Ovary (tissue), 9 donors: ENCODE data around the gene PANK2. TPM values are rescaled to one million over a fixed set of nuclear protein-coding genes. Genes with fewer than 3 reads are reported as not detected.

Source experiments
- DNase-seq, 5 donors: peaks; one replicate each; pipeline ENCODE4 v3.0.0-alpha.2; 2019 to 2020
- H3K27ac ChIP-seq, 2 donors: fragments of 200-600 bp; one replicate each; pipeline versions ENCODE4 v1.5.1 to v1.8.0; 2019 to 2022
- H3K27me3 ChIP-seq: fragments of 200-600 bp; one replicate; pipeline ENCODE4 v1.8.0; 2022
- H3K36me3 ChIP-seq: fragments of 200-600 bp; sonication (generic); one replicate; pipeline ENCODE4 v1.5.1; 2019
- H3K4me1 ChIP-seq: one replicate; pipeline ENCODE4 v1.8.1; 2013; ENCODE audit warnings: mild to moderate bottlenecking, moderate library complexity; ENCODE audit not compliant: insufficient read depth
- H3K4me3 ChIP-seq: fragments of 200-600 bp; sonication (generic); one replicate; pipeline ENCODE4 v1.5.1; 2017
- H3K9me3 ChIP-seq, 2 donors: fragments of 200-600 bp in 1 of 2; sonication (generic) in 1 of 2; one replicate each; pipeline versions ENCODE4 v1.5.1 to v1.8.1; 2013 to 2019; ENCODE audit warnings: mild to moderate bottlenecking in 1 of 2, moderate library complexity in 1 of 2
- EP300 ChIP-seq: sonication (generic); formaldehyde crosslinking; IDR thresholded peaks from one replicate; pipeline ENCODE4 v1.6.1; 2017; ENCODE audit warnings: antibody characterized with exemption
- POLR2A ChIP-seq: fragments of 450-650 bp; IDR thresholded peaks from one replicate; pipeline ENCODE4 v1.6.1; 2017; ENCODE audit warnings: antibody characterized with exemption, mild to moderate bottlenecking, moderate library complexity
- WGBS, 3 donors: extraction: QIAGEN DNeasy Blood & Tissue Kit in 1 of 3; methylation state at CpG; one replicate each; pipeline versions ENCODE4 v1.1.5 to v1.1.7; 2013 to 2017; 5-methylcytosine and 5-hydroxymethylcytosine counted together
- intact Hi-C, 4 donors: fragments of 100-400 bp; cut with DNase I; formaldehyde crosslinking; loops; one replicate each; pipeline versions ENCODE4 v1.11.0 to v1.15.1; 2022 to 2023
- polyA plus RNA-seq, 2 donors: library from polyadenylated mRNA; stranded (reverse); fragments of 200-250 nt in 1 of 2; fragments of 350-450 nt in 1 of 2; fragmentation: Illumina TruSeq in 1 of 2; extraction: RNeasy Lipid Tissue Mini Kit (QIAGEN cat#74804) in 1 of 2; gene quantifications; one replicate each; pipeline ENCODE4 v1.2.3, GENCODE V29; 2013 to 2014
- total RNA-seq, 7 donors: library from RNA; depleted of rRNA in 2 of 7; stranded (reverse); fragments of >200 nt in 2 of 7; fragmentation: NEBNext Ultra II Directional in 3 of 7; extraction: Animal tissue kit (Norgen Biotek cat#: 25700) in 3 of 7; gene quantifications; one replicate each; pipeline versions ENCODE4 v1.1.0 to v1.2.4, GENCODE V29; 2016 to 2023
- TF ChIP-seq, protein P1 (sequence below), 3 donors: fragments of 450-650 bp in 2 of 3; fragments of 200-600 bp in 1 of 3; IDR thresholded peaks; one replicate each; pipeline versions ENCODE4 v1.5.1 to v1.8.0; 2016 to 2022; ENCODE audit warnings: antibody characterized with exemption in 3 of 3, mild to moderate bottlenecking in 1 of 3
- donor health status: DM: no; HTN: no; CAD: no; lungs with moderate emphysema.
- donor health status: DM: no; HTN: no; CAD: no.
- donor health status: Bipolar disorder and iron deficiency.
- donor health status: DM: yes; HTN: yes; CAD: no.
- donor health status: DM: no; HTN: no; CAD: no.
- donor health status: DM: yes; HTN: yes; CAD: no.

Gene PANK2
- total and polyA plus RNA-seq, 9 donors, result 20.0 to 39.5 (median 33.9) TPM

DNA sequence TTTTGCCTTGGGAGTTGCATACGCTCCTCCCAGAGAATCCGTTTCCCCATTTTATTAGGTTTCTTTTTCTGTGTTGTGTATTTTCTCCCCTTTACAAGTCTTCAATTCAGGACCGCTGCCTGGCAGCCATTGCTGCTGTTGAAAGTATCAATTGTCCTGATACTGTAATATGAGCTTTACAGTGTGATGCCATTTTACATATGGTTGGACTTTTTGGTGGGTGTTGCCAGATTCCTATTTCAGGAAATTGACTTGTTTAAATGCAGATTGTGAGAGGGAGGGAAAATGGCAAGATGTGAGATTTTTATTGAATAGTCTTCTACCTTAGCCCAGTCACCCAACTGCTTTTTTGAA is 1.2 kb downstream of the PANK2 start:
- Histone ChIP-seq H3K4me3 (peak overlapping the region; percentile 93), H3K27me3 (no peaks in the 10 kb centered on the region), H3K36me3 (no peaks in the 10 kb centered on the region), H3K9me3 (no peaks in the 10 kb centered on the region), H3K27ac (peak overlapping the region; percentile 86 to 92), H3K4me1 (peaks cover 17% of the 10 kb centered on the region)
- 1 to 3% (median 1%) methylated on average over 3 of the region's 3 CpGs for WGBS, 3 donors
- intact Hi-C loops, result no loop called here
- peak in 1 of 5 donors; percentile 18 for DNase-seq
- TF ChIP-seq, protein P1, sequence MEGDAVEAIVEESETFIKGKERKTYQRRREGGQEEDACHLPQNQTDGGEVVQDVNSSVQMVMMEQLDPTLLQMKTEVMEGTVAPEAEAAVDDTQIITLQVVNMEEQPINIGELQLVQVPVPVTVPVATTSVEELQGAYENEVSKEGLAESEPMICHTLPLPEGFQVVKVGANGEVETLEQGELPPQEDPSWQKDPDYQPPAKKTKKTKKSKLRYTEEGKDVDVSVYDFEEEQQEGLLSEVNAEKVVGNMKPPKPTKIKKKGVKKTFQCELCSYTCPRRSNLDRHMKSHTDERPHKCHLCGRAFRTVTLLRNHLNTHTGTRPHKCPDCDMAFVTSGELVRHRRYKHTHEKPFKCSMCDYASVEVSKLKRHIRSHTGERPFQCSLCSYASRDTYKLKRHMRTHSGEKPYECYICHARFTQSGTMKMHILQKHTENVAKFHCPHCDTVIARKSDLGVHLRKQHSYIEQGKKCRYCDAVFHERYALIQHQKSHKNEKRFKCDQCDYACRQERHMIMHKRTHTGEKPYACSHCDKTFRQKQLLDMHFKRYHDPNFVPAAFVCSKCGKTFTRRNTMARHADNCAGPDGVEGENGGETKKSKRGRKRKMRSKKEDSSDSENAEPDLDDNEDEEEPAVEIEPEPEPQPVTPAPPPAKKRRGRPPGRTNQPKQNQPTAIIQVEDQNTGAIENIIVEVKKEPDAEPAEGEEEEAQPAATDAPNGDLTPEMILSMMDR (IDR thresholded peaks at IDR 0.05), result no peak
- no peak for TF ChIP-seq EP300
- no peak for TF ChIP-seq POLR2A

DNA sequence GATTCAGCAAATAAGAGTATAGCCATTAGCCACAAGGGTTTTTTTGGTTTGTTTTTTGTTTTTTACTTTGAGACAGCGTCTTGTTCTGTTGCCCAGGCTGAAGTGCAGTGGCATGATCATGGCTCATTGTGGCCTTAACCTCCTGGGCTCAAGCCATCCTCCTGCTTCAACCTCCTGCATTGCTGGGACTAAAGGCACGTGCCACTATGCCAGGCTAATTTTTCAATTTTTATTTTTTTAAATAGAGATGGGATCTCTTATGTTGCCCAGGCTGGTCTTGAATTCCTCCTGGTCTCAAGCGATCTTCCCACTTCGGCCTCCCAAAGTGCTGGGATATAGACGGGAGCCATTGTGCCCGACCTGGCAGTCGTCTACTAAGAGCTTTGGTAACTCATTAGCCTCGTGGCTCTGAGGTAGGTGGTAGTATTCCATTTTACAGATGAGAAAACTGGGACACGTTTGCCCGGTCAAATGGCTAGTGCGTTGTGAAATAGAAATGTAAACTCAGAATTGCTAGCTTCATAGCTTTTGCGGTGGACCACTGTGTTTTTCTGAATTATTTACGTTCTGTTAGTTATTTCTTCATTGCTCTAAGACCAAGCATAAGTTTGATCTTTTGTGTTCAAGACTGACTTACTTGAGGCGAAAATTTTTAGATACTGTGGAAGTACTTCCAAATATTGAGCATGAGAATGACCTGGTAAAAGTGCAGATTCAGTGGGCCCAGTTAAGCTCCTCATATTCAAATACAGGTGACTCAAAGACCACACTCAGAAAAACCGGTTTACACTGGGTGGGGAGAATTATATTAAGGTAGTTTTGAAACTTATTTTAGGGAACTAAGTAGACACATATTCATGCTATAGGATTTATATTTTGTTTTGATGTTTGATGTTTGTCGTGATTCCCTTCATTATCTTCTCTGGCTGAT is 2.1 kb downstream of the PANK2 start:
- 27 to 42% (median 34%) methylated on average over 16 of the region's 16 CpGs for WGBS, 3 donors
- TF ChIP-seq EP300 (no peak), POLR2A (no peak)
- TF ChIP-seq, protein P1 (IDR thresholded peaks at IDR 0.05), result no peak
- Histone ChIP-seq H3K4me3 (no peak overlapping the region), H3K4me1 (peaks cover 18% of the 10 kb centered on the region), H3K36me3 (no peaks in the 10 kb centered on the region), H3K27me3 (no peaks in the 10 kb centered on the region), H3K27ac (no peak overlapping the region), H3K9me3 (no peaks in the 10 kb centered on the region)
- peak in 1 of 5 donors; percentile 21 for DNase-seq
- intact Hi-C loops, result no loop called here

DNA sequence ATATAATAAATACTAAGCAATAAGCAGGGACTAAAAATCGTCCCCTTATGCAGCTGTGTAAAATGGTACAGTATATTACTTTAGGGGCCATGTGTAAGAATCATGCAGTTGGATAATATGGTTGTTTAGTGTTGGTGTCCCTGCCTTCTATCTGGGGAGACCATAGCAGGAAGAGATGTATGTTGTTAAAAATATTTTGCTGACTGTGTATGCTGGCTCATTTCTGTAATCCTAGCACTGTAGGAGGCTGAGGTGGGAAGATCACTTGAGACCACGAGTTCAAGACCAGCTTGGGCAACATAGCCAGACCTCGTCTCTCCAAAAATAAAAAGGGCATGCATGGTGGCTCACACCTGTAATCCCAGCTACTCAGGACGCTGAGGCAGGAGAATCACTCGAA is 5.6 kb downstream of the PANK2 start:
- no peak overlapping the region for H3K4me3 ChIP-seq
- no peak overlapping the region for H3K27ac ChIP-seq
- H3K27me3 ChIP-seq, result no peaks in the 10 kb centered on the region
- no peaks in the 10 kb centered on the region for H3K36me3 ChIP-seq
- TF ChIP-seq EP300 (no peak), POLR2A (no peak)
- TF ChIP-seq, protein P1 (IDR thresholded peaks at IDR 0.05), result no peak
- DNase-seq, result no peak
- peaks cover 24% of the 10 kb centered on the region for H3K4me1 ChIP-seq
- H3K9me3 ChIP-seq, result no peaks in the 10 kb centered on the region
- intact Hi-C loops, result no loop called here
- 82 to 90% (median 82%) methylated on average over 5 of the region's 5 CpGs for WGBS, 3 donors

DNA sequence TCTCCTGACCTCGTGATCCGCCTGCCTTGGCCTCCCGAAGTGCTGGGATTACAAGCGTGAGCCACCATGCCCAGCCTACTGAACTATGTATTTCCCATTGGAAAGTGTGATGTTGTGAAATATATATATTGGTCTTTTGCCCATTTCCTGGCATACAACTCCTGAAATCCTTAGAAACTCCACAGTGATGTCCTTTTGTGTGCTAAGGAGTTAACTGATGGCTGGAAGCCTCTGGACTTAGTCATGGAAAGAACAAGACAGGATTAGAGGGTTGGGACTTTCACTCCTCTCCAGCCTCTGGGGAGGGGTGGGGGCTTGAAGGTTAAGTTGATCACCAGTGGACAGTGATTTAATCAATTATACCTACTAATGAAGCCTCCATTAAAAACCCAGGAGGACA is 7.1 kb downstream of the PANK2 start:
- WGBS, 3 donors, result 71 to 92% (median 86%) methylated on average over 4 of the region's 4 CpGs
- H3K9me3 ChIP-seq, result no peaks in the 10 kb centered on the region
- no peak overlapping the region for H3K27ac ChIP-seq
- TF ChIP-seq, protein P1 (IDR thresholded peaks at IDR 0.05), result no peak
- TF ChIP-seq POLR2A, result no peak
- TF ChIP-seq EP300, result no peak
- no peak for DNase-seq
- no peak overlapping the region for H3K4me3 ChIP-seq
- intact Hi-C loops, result no loop called here
- no peaks in the 10 kb centered on the region for H3K36me3 ChIP-seq
- no peaks in the 10 kb centered on the region for H3K27me3 ChIP-seq
- H3K4me1 ChIP-seq, result peaks cover 28% of the 10 kb centered on the region
